Fibroblast of villous mesenchyme (primary cell): Measurements from ENCODE around the gene SH3BGRL. TPM values are rescaled to one million over a fixed set of nuclear protein-coding genes. Genes with fewer than 3 reads are reported as not detected.
A peak's percentile ranks its signal among the peaks of the same experiment; 100 is the strongest.
"Not testable (repeated sequence)": the region's sequence is repeated elsewhere in the genome, so short reads cannot be mapped to it uniquely, and the experiment has no call there.

Experiments used
- DNase-seq: peaks from one replicate; pipeline ENCODE4 v3.0.0-alpha.2; 2010; ENCODE audit warnings: low read depth
- H3K4me3 ChIP-seq: 2 replicates; pipeline ENCODE4 v1.5.1; 2011; ENCODE audit warnings: low read depth, mild to moderate bottlenecking, low read length
- CTCF ChIP-seq: IDR thresholded peaks from 2 replicates; pipeline ENCODE4 v1.5.1; 2012; ENCODE audit warnings: low read depth, mild to moderate bottlenecking, low read length; ENCODE audit not compliant: insufficient read depth
- total RNA-seq: library from RNA; depleted of rRNA; stranded (reverse); fragments of >200 nt; gene quantifications from 2 replicates; pipeline ENCODE4 v1.2.3, GENCODE V29; 2012

SH3BGRL gene
- total RNA-seq, 1 donor = 74.7 TPM

DNA sequence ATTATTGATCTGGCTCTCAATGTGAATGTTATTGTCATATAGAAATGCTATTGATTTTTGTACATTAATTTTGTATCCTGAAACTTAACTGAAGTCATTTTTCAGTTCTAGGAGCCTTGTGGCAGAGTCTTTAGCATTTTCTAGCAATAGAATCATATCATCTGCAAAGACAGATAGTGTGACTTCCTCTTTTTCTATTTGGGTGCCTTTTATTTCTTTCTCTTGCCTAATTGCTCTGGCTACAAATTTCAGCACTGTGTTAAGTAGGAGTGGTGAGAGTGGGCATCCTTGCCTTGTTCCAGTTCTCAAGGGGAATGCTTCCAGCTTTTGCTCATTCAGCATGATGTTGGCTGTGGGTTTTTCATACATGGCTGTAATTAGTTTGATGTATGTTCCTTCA, 102.7 kb downstream of the SH3BGRL start:
- no peak for TF ChIP-seq CTCF
- DNase-seq = no peak
- H3K4me3 ChIP-seq = no peak overlapping the region

DNA sequence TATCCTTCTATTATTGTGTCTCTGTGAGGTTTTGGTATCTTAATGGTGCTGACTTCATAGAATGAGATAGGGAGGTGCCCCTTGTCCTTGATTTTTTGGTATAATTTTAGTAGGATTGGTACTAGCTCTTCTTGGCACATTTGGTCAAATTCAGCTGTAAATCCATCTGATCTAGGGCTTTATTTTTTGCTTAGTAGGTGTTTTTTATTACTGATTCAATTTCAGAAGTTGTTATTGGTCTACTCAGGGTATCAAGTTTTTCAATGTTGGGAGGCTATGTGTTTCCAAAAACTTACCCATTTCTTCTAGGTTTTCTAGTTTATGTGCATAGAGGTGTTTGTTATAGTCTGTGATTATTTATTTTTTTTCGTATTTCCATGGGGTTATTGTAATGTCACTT, 103.3 kb downstream of the SH3BGRL start:
- no peak for DNase-seq
- TF ChIP-seq CTCF = no peak
- H3K4me3 ChIP-seq = no peak overlapping the region

- DNase-seq = no peak
- TF ChIP-seq CTCF = no peak
Observed at GRCh38 chrX:81308086-81308829, 106.4 kb downstream of the SH3BGRL start.

GRCh38 chrX:81316163-81316562, 114.3 kb downstream of the SH3BGRL start:
- no peak overlapping the region for H3K4me3 ChIP-seq
- no peak for TF ChIP-seq CTCF
- DNase-seq = peak; percentile 14

More at GRCh38 chrX:81308086-81308829, 106.4 kb downstream of the SH3BGRL start:
- H3K4me3 ChIP-seq = no peak overlapping the region

- DNase-seq, H3K4me3 ChIP-seq: not testable (repeated sequence)
Observed at GRCh38 chrX:81331653-81332052, 129.8 kb downstream of the SH3BGRL start.

DNA sequence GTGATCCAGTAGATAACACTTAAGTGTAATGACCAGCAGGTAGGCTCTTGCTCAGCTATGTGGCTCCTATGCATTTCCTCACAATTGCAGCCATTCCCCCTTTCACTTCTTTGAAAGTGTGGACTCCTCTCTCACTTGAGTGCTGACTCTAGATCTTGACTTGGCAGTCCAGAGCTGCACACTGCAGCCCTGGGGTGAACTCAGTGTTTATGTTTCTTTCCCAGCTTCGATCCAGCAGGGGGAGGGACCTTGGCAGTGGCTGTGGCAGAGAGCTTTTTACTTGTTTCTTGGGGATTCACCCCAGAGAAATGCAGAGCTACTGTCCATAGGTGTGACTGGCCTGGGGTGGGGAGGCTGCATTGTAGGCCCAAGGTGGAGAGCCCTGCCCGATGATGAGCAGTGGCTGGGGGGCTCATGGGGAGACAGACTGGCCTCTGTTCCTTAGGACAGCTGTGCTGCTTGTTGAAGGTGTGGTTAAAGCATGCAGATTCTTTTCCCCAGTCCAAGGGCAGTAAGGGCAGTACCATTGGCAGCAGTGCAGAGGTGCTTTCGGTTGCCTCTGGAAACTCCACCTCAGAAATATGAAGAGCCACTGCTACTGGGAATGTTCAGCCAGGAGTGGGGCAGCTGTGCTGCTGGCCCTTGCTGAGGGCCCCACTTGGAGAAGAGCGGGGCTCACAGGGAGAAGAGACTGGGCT, 134.7 kb downstream of the SH3BGRL start:
- DNase-seq = no peak
- H3K4me3 ChIP-seq = no peak overlapping the region
- no peak for TF ChIP-seq CTCF

DNA sequence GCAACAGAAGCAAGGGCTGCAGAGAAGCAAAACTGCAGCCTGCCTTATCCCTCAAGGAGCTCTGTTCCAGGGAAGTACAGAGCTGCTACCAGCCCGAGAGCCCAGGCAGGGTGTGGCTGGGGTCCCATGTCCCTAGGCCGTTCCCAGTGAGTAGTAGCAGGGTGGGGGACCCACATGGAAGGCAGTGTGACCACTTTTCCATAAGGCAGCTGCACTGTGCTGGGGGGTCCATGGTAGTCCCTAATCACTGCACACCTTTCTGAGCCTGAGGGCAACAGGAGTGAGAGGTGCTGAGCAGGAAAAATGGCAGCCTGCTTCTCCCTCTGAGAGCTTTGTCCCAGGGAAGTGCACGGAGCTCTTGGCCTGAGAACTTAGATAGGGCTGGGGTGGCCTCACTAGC, 135.9 kb downstream of the SH3BGRL start:
- no peak for TF ChIP-seq CTCF
- H3K4me3 ChIP-seq = no peak overlapping the region
- DNase-seq = no peak
